ENCODE results near the gene NPFF.

DNA sequence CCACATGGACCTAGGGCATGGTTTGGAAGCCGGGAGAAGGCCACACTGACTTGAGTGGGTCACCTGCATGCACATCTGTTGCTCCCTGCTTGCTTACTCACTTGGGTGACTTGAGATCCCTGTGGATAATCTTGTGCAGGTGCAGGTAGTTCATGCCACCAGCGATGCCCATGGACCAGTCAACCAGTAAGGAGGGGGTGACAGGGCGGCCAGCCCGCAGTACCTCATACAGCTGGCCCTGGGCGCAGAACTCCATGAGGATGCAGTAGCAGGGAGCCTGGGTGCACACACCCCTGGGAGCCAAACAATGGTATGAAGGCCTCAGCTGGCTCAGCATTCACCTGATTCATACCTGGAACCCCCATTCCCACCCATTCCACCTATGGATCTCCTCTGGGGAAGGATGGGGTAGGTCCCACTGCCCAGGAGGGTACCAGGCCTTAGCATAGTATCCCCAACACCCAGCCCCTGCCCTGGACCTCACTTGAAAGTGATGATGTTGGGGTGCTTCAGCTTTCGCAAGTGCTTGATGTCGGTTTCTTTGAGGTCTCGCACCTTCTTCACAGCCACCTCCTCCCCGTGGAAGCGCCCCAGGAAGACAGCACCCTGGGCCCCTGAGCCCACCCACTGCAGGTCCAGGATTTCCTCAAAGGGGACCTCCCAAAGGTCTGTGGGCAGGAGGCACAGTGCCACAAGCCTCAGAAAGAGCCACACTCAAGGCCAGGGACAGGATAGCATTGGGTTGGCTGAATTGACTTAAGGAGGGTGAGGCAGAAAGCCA lies 21.1 kb downstream of the NPFF start:
- TF ChIP-seq, protein P1, sequence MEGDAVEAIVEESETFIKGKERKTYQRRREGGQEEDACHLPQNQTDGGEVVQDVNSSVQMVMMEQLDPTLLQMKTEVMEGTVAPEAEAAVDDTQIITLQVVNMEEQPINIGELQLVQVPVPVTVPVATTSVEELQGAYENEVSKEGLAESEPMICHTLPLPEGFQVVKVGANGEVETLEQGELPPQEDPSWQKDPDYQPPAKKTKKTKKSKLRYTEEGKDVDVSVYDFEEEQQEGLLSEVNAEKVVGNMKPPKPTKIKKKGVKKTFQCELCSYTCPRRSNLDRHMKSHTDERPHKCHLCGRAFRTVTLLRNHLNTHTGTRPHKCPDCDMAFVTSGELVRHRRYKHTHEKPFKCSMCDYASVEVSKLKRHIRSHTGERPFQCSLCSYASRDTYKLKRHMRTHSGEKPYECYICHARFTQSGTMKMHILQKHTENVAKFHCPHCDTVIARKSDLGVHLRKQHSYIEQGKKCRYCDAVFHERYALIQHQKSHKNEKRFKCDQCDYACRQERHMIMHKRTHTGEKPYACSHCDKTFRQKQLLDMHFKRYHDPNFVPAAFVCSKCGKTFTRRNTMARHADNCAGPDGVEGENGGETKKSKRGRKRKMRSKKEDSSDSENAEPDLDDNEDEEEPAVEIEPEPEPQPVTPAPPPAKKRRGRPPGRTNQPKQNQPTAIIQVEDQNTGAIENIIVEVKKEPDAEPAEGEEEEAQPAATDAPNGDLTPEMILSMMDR (IDR thresholded peaks at IDR 0.05) = no peak
- no peak for TF ChIP-seq POLR2A (IDR thresholded peaks at IDR 0.05)
